ENCODE results near the gene CTBS. TPM values are rescaled to one million over a fixed set of nuclear protein-coding genes. Genes with fewer than 3 reads are reported as not detected.
"Not testable (repeated sequence)": the region's sequence is repeated elsewhere in the genome, so short reads cannot be mapped to it uniquely, and the experiment has no call there.

CTBS gene
- total RNA-seq, 4 donors from 2014 or later, result 6.9 to 17.0 (median 12.2) TPM

- H3K4me1 ChIP-seq, result peaks cover 0 to 35% (median 3%) of the 10 kb centered on the region in 3 donors
- H3K27ac ChIP-seq, result no peak overlapping the region
- H3K27me3 ChIP-seq, result no peaks in the 10 kb centered on the region
- H3K4me3 ChIP-seq, result no peak overlapping the region
- 76 to 91% methylated on average over 4 to 5 of the region's 5 CpGs for WGBS, 2 donors (ENCODE audit: low coverage in 1 of 2)
- no peaks in the 10 kb centered on the region for H3K36me3 ChIP-seq
- ATAC-seq, result no peak
- H3K9me3 ChIP-seq, result peaks cover 0 to 6% (median 0%) of the 10 kb centered on the region in 3 donors
- TF ChIP-seq CTCF (IDR thresholded peaks at IDR 0.05) (no peak), POLR2AphosphoS5 (IDR thresholded peaks at IDR 0.05) (no peak), POLR2A (IDR thresholded peaks at IDR 0.05) (no peak), EP300 (IDR thresholded peaks at IDR 0.05) (no peak)
Measured at GRCh38 chr1:84600796-84601195, 26.6 kb upstream of the CTBS start.

GRCh38 chr1:84598846-84599741, 24.9 kb upstream of the CTBS start:
- Histone ChIP-seq H3K4me1 (peaks cover 0 to 26% (median 3%) of the 10 kb centered on the region in 3 donors), H3K9me3 (no peaks in the 10 kb centered on the region), H3K27ac (peak overlapping the region in 1 of 4 donors; percentile 32), H3K27me3 (no peaks in the 10 kb centered on the region), H3K36me3 (no peaks in the 10 kb centered on the region), H3K4me3 (no peak overlapping the region)
- ATAC-seq, result no peak
- no peak for TF ChIP-seq POLR2A (IDR thresholded peaks at IDR 0.05)
- no peak for TF ChIP-seq CTCF (IDR thresholded peaks at IDR 0.05)
- no peak for TF ChIP-seq EP300 (IDR thresholded peaks at IDR 0.05)
- TF ChIP-seq POLR2AphosphoS5 (IDR thresholded peaks at IDR 0.05), result no peak
- 19 to 31% methylated on average over 4 to 5 of the region's 5 CpGs for WGBS, 2 donors (ENCODE audit: low coverage in 1 of 2)

GRCh38 chr1:84598418-84598817, 24.2 kb upstream of the CTBS start:
- Histone ChIP-seq H3K27ac (peak overlapping the region in 1 of 4 donors; percentile 11), H3K4me3 (no peak overlapping the region), H3K9me3 (peaks cover 0 to 3% (median 0%) of the 10 kb centered on the region in 3 donors), H3K27me3 (no peaks in the 10 kb centered on the region), H3K36me3 (no peaks in the 10 kb centered on the region), H3K4me1 (peaks cover 0 to 19% (median 1%) of the 10 kb centered on the region in 3 donors)
- no peak for TF ChIP-seq CTCF (IDR thresholded peaks at IDR 0.05)
- TF ChIP-seq POLR2A (IDR thresholded peaks at IDR 0.05), result no peak
- no peak for TF ChIP-seq POLR2AphosphoS5 (IDR thresholded peaks at IDR 0.05)
- TF ChIP-seq EP300 (IDR thresholded peaks at IDR 0.05), result no peak
- 61 to 72% methylated on average over 3 of the region's 3 CpGs for WGBS, 2 donors (ENCODE audit: low coverage in 1 of 2)
- no peak for ATAC-seq

- H3K36me3 ChIP-seq, result no peaks in the 10 kb centered on the region
- H3K4me1 ChIP-seq, result peaks cover 0 to 13% (median 0%) of the 10 kb centered on the region in 3 donors
- 93 to 100% methylated on average over 1 of the region's 1 CpG for WGBS, 2 donors (ENCODE audit: low coverage in 1 of 2)
- ATAC-seq, result no peak
- TF ChIP-seq CTCF (IDR thresholded peaks at IDR 0.05) (no peak), POLR2AphosphoS5 (IDR thresholded peaks at IDR 0.05) (no peak)
- H3K27me3 ChIP-seq, result no peaks in the 10 kb centered on the region
- H3K4me3 ChIP-seq, result no peak overlapping the region
- peaks cover 0 to 6% (median 0%) of the 10 kb centered on the region in 3 donors for H3K9me3 ChIP-seq
- H3K27ac ChIP-seq, result no peak overlapping the region
Measured at GRCh38 chr1:84597011-84597410, 22.8 kb upstream of the CTBS start.

- peaks cover 0 to 13% (median 0%) of the 10 kb centered on the region in 3 donors for H3K4me1 ChIP-seq
- not testable (repeated sequence) for H3K27ac ChIP-seq, H3K4me3 ChIP-seq, ATAC-seq, H3K36me3 ChIP-seq, H3K9me3 ChIP-seq, H3K27me3 ChIP-seq
- WGBS, 2 donors (ENCODE audit: low coverage in 1 of 2), result 88% methylated on average over 2 of the region's 2 CpGs; no CpG with 5 or more reads in 1 of the 2 donors
Measured at GRCh38 chr1:84594959-84595358, 20.7 kb upstream of the CTBS start.

Measured in gastroesophageal sphincter (tissue), 4 donors.